Endothelial cell of umbilical vein (primary cell): ENCODE results near the gene ARTN. TPM values are rescaled to one million over a fixed set of nuclear protein-coding genes. Genes with fewer than 3 reads are reported as not detected.

Experiments
- BruUV-seq: library from RNA; stranded (reverse); fragments of 400-500 nt; replicated peaks from 2 replicates; lab custom pipeline; 2021; lab: Mats Ljungman, UMichigan
- CTCF ChIA-PET: fragments of 300-600, 350-600 bp; sonication (Branson Sonifier 250); formaldehyde crosslinking; loops from one replicate; lab custom pipeline; 2021; ENCODE audit warnings: antibody characterized with exemption, inconsistent platforms; lab: Charles Lee
- POLR2A ChIA-PET: fragments of 300-600, 350-600 bp; sonication (Branson Sonifier 250); formaldehyde crosslinking; loops from one replicate; lab custom pipeline; 2021; ENCODE audit warnings: antibody characterized with exemption, inconsistent platforms; lab: Charles Lee
- DNase-seq: peaks from one replicate; pipeline ENCODE4 v3.0.0-alpha.2; 2011; ENCODE audit warnings: low read depth, low spot score
- FAIRE-seq: peaks from 2 replicates; lab custom pipeline; 2011; peaks lifted over from hg19 to GRCh38; lab: Jason Lieb, UNC
- H2AFZ ChIP-seq: 2 replicates; pipeline ENCODE4 v1.6.0; 2012; ENCODE audit warnings: low read depth, low read length, control low read depth, inconsistent platforms
- H3K27ac ChIP-seq: 2 replicates; pipeline ENCODE4 v1.5.1; 2011; ENCODE audit warnings: low read depth, mild to moderate bottlenecking, control low read depth, low read length, moderate library complexity; ENCODE audit not compliant: insufficient read depth
- H3K27me3 ChIP-seq, 2 experiments: 2 replicates each; pipeline versions ENCODE4 v1.6.0 to v1.6.1; 2011; ENCODE audit warnings: low read length in 2 of 2, mixed read lengths in 1 of 2; ENCODE audit not compliant: control insufficient read depth in 2 of 2, insufficient read depth in 2 of 2
- H3K36me3 ChIP-seq, 2 experiments: 2 replicates in 1 of 2; 3 replicates in 1 of 2; pipeline ENCODE4 v1.5.1; 2011; ENCODE audit warnings: low read length in 2 of 2, mild to moderate bottlenecking in 1 of 2, moderate library complexity in 1 of 2; ENCODE audit not compliant: control insufficient read depth in 2 of 2, insufficient read depth in 2 of 2; ENCODE audit errors: extremely low read depth in 1 of 2
- H3K4me1 ChIP-seq: 3 replicates; pipeline ENCODE4 v1.5.1; 2011; ENCODE audit warnings: mild to moderate bottlenecking, low read length; ENCODE audit not compliant: control insufficient read depth, insufficient read depth; ENCODE audit errors: extremely low read depth
- H3K4me2 ChIP-seq: 2 replicates; pipeline ENCODE4 v1.6.1; 2011; ENCODE audit warnings: low read length, control low read depth, mixed read lengths; ENCODE audit not compliant: insufficient read depth
- H3K4me3 ChIP-seq, 3 experiments: fragments of 200-600 bp in 1 of 3; sonication (generic), shearing (Covaris generic) in 1 of 3; replicated peaks in 1 of 3; 2 replicates each; pipeline ENCODE4 v1.5.1; 2011 to 2016; ENCODE audit warnings: control low read depth in 3 of 3, low read length in 3 of 3, mild to moderate bottlenecking in 2 of 3, inconsistent platforms in 1 of 3, low read depth in 1 of 3, moderate library complexity in 1 of 3; ENCODE audit not compliant: insufficient read depth in 1 of 3
- H3K79me2 ChIP-seq: 2 replicates; pipeline ENCODE4 v1.6.0; 2012; ENCODE audit warnings: low read length, inconsistent platforms; ENCODE audit not compliant: control insufficient read depth, insufficient read depth
- H3K9ac ChIP-seq: replicated peaks from 2 replicates; pipeline ENCODE3; 2011; ENCODE audit warnings: low read length, control low read depth; ENCODE audit not compliant: insufficient read depth; ENCODE audit errors: extremely low read depth
- H3K9me1 ChIP-seq: replicated peaks from 3 replicates; pipeline ENCODE4 v1.6.0; 2011; ENCODE audit warnings: mild to moderate bottlenecking, low read length; ENCODE audit not compliant: control insufficient read depth, insufficient read depth; ENCODE audit errors: extremely low read depth
- H3K9me3 ChIP-seq: replicated peaks from 2 replicates; pipeline ENCODE4 v1.5.1; 2012; ENCODE audit warnings: low read length, inconsistent platforms; ENCODE audit not compliant: control insufficient read depth, insufficient read depth
- H4K20me1 ChIP-seq: replicated peaks from 2 replicates; pipeline ENCODE3; 2011; ENCODE audit warnings: mild to moderate bottlenecking, low read length; ENCODE audit not compliant: control insufficient read depth, insufficient read depth; ENCODE audit errors: extremely low read depth
- CTCF ChIP-seq, 2 donors: IDR thresholded peaks; 1 replicate in 1 of 2; 2 replicates in 1 of 2; pipeline ENCODE4 v1.5.1; 2011; ENCODE audit warnings: low read length in 2 of 2, mild to moderate bottlenecking in 2 of 2, moderate library complexity in 2 of 2, control low read depth in 1 of 2, inconsistent platforms in 1 of 2, low read depth in 1 of 2; ENCODE audit not compliant: insufficient read depth in 1 of 2; ENCODE audit errors: extremely low read depth in 1 of 2
- GATA2 ChIP-seq: IDR thresholded peaks from 2 replicates; pipeline ENCODE4 v1.7.0; 2011; ENCODE audit warnings: low read depth, mild to moderate bottlenecking, moderate library complexity, mixed read lengths, low read length; ENCODE audit not compliant: insufficient read length, insufficient read depth
- JUN ChIP-seq: IDR thresholded peaks from 2 replicates; pipeline ENCODE4 v1.6.1; 2011; ENCODE audit warnings: borderline replicate concordance, low read depth; ENCODE audit not compliant: insufficient read length, insufficient read depth
- MAX ChIP-seq: IDR thresholded peaks from 2 replicates; pipeline ENCODE4 v1.6.1; 2011; ENCODE audit not compliant: insufficient read depth, insufficient read length
- MYC ChIP-seq: IDR thresholded peaks from one replicate; pipeline ENCODE4 v1.6.1; 2011; ENCODE audit warnings: mild to moderate bottlenecking, low read depth, low read length
- POLR2A ChIP-seq: IDR thresholded peaks from 2 replicates; pipeline ENCODE4 v1.6.1; 2012; ENCODE audit warnings: low read depth, mild to moderate bottlenecking, control low read depth, low read length
- POLR2AphosphoS5 ChIP-seq: IDR thresholded peaks from 2 replicates; pipeline ENCODE4 v1.6.1; 2012; ENCODE audit warnings: low read depth, mild to moderate bottlenecking, control low read depth, low read length, moderate library complexity; ENCODE audit not compliant: insufficient read depth
- dilution Hi-C: fragments of 300-500 bp; cut with MboI; formaldehyde crosslinking; loops from one replicate; pipeline ENCODE4 v1.15.0; 2019; ENCODE audit warnings: low sequenced_read_pairs; ENCODE audit not compliant: extremely low pct_ligation_motif_present
- intact Hi-C: fragments of 100-400 bp; cut with micrococcal nuclease; formaldehyde crosslinking; loops from one replicate; pipeline ENCODE4 v1.10.0; 2022
- polyA plus RNA-seq, 4 experiments: library from polyadenylated mRNA; depleted of rRNA in 3 of 4; stranded (reverse) in 3 of 4; unstranded in 1 of 4; fragments of >200 nt; gene quantifications; 2 replicates each; pipeline versions ENCODE4 v1.2.1 to v1.2.3, GENCODE V29; 2011 to 2012; ENCODE audit warnings: missing spikeins in 1 of 4
- total RNA-seq: library from RNA; stranded (reverse); gene quantifications from 2 replicates; pipeline ENCODE4 v1.2.3, GENCODE V29; 2021

The ARTN gene
- total and polyA plus RNA-seq, 2 donors (not counting 3 experiments of a cell fraction or from before 2014, with no cell fraction given), result 0.11 to 0.18 TPM

- no TSS peak for BruUV-seq
- no peak overlapping the region for H2AFZ ChIP-seq
- no peaks in the 10 kb centered on the region for H3K79me2 ChIP-seq
- peaks cover 0 to 9% of the 10 kb centered on the region in 2 experiments for H3K27me3 ChIP-seq
- intact Hi-C loops, result loop anchor here (5.0 kb wide), 2 partner anchors 80 to 280 kb away; partner anchors contain the start of gene KDM4A
- H3K9me1 ChIP-seq, result no peaks in the 10 kb centered on the region
- H3K4me3 ChIP-seq, result no peak overlapping the region
- H3K9ac ChIP-seq, result no peak overlapping the region
- TF ChIP-seq POLR2AphosphoS5, result no peak
- no peak for TF ChIP-seq MYC
- TF ChIP-seq GATA2, result no peak
- no peak for TF ChIP-seq CTCF (IDR thresholded peaks at IDR 0.05; ENCODE audit: extremely low read depth in 1 of 2, insufficient read depth in 1 of 2, low read depth in 1 of 2, low read length in 2 of 2)
- no peak for TF ChIP-seq MAX
- no peak for TF ChIP-seq POLR2A
- no peak for TF ChIP-seq JUN
- H3K4me2 ChIP-seq, result no peak overlapping the region
- FAIRE-seq (no peak), DNase-seq (no peak)
- H3K4me1 ChIP-seq, result peaks cover 5% of the 10 kb centered on the region
- POLR2A ChIA-PET, result interaction anchor here (1.4 kb wide), 1 partner anchor 168 kb away, joined by 4 read pairs; no protein-coding TSS in a partner anchor
- dilution Hi-C loops, result loop anchor here (25.0 kb wide), 1 partner anchor 170 kb away; no protein-coding TSS in a partner anchor
- H3K36me3 ChIP-seq, result no peaks in the 10 kb centered on the region
- CTCF ChIA-PET, result interaction anchor here (1.2 to 18.1 kb wide), 3 partner anchors 14 to 168 kb away, joined by 3 to 965 read pairs (median 93); partner anchors contain the start of genes ATP6V0B and IPO13
- no peaks in the 10 kb centered on the region for H3K9me3 ChIP-seq
- H3K27ac ChIP-seq, result no peak overlapping the region
- H4K20me1 ChIP-seq, result no peaks in the 10 kb centered on the region
These were observed 1.6 kb upstream of the ARTN start for GRCh38 chr1:43931711-43932660.
